Measurements from ENCODE around the gene SLC45A3. TPM values are rescaled to one million over a fixed set of nuclear protein-coding genes. Genes with fewer than 3 reads are reported as not detected.

The SLC45A3 gene
- total RNA-seq, 1 experiment from 2014 or later: 12.3 TPM

GRCh38 chr1:205652984-205653383, 27.3 kb downstream of the SLC45A3 start (continued):
- TF ChIP-seq REST (IDR thresholded peaks at IDR 0.05; ENCODE audit: low read depth): no peak
- TF ChIP-seq ELF1 (IDR thresholded peaks at IDR 0.05; ENCODE audit: borderline replicate concordance, low read depth): no peak

GRCh38 chr1:205650241-205650640, 30.1 kb downstream of the SLC45A3 start:
- H3K4me1 ChIP-seq (ENCODE audit: control insufficient read depth in 1 of 2, insufficient read depth in 2 of 2, low read length in 2 of 2): no peaks in the 10 kb centered on the region
- no peak overlapping the region for H2AFZ ChIP-seq (ENCODE audit: low read depth, low read length, poor library complexity, severe bottlenecking)
- no peaks in the 10 kb centered on the region; a peak in 1 of 4 replicates for H3K36me3 ChIP-seq (ENCODE audit: control insufficient read depth in 1 of 2, insufficient read depth in 2 of 2, low read length in 2 of 2)
- ChIA-PET CTCF (interaction anchor here (3.6 kb wide), 1 partner anchor 8 kb away, joined by 13 read pairs; no protein-coding TSS in a partner anchor), RAD21 (ENCODE audit: low non-redundant PET in 1 of 2, low total read pairs in 2 of 2, uncharacterized antibody in 2 of 2, unreplicated experiment in 2 of 2) (no interaction called here), POLR2A (interaction anchor here (2.1 kb wide), 1 partner anchor 18 kb away, joined by 6 read pairs; the partner anchor contains the start of gene ELK4)
- TF ChIP-seq ZBTB33 (IDR thresholded peaks at IDR 0.05; ENCODE audit: extremely low read depth, insufficient replicate concordance, low read length) (no peak), SIN3A (IDR thresholded peaks at IDR 0.05; ENCODE audit: low read depth) (no peak)
- H3K9ac ChIP-seq (ENCODE audit: low read length): no peak overlapping the region
- H3K27ac ChIP-seq (ENCODE audit: low read depth, low read length): no peak overlapping the region
- no peak overlapping the region for H3K4me2 ChIP-seq (ENCODE audit: low read length)
- H3K9me3 ChIP-seq (ENCODE audit: control insufficient read depth in 1 of 2, insufficient read depth in 1 of 2, low read depth in 1 of 2, low read length in 2 of 2): no peaks in the 10 kb centered on the region
- no peaks in the 10 kb centered on the region for H3K27me3 ChIP-seq (ENCODE audit: insufficient read depth, low read length)
- H3K9me2 ChIP-seq (ENCODE audit: insufficient read depth): no peaks in the 10 kb centered on the region
- no peak overlapping the region for H3K4me3 ChIP-seq (replicated peaks in 1 of 2; ENCODE audit: low read depth in 1 of 2, low read length in 2 of 2)
- ATAC-seq (no peak), DNase-seq (ENCODE audit: low read depth, low spot score) (no peak)
- H4K20me1 ChIP-seq (ENCODE audit: insufficient read depth): no peaks in the 10 kb centered on the region
- intact Hi-C loops (cut with micrococcal nuclease): no loop called here
- H3K79me2 ChIP-seq (ENCODE audit: insufficient read depth, low read length): no peaks in the 10 kb centered on the region
- no TSS peak for BruUV-seq (replicated peaks)
